GM12892 (cell line): ENCODE data around the gene GARS1.

Experiments used
- POLR2A ChIP-seq: IDR thresholded peaks from 2 replicates; pipeline ENCODE4 v1.6.1; 2011; ENCODE audit warnings: low read depth, low read length, control low read depth
- POLR2AphosphoS5 ChIP-seq: IDR thresholded peaks from 2 replicates; pipeline ENCODE4 v1.6.1; 2011; ENCODE audit warnings: low read depth, low read length, control low read depth
- TAF1 ChIP-seq: IDR thresholded peaks from 2 replicates; pipeline ENCODE4 v1.6.1; 2011; ENCODE audit warnings: low read depth, mild to moderate bottlenecking, control low read depth, low read length, borderline replicate concordance

GRCh38 chr7:30572212-30572841 is 22.4 kb upstream of the GARS1 start:
- TF ChIP-seq POLR2A: no peak
- no peak for TF ChIP-seq TAF1
- TF ChIP-seq POLR2AphosphoS5: no peak
